ENCODE results near the gene SLC15A3.

Gene SLC15A3

DNA sequence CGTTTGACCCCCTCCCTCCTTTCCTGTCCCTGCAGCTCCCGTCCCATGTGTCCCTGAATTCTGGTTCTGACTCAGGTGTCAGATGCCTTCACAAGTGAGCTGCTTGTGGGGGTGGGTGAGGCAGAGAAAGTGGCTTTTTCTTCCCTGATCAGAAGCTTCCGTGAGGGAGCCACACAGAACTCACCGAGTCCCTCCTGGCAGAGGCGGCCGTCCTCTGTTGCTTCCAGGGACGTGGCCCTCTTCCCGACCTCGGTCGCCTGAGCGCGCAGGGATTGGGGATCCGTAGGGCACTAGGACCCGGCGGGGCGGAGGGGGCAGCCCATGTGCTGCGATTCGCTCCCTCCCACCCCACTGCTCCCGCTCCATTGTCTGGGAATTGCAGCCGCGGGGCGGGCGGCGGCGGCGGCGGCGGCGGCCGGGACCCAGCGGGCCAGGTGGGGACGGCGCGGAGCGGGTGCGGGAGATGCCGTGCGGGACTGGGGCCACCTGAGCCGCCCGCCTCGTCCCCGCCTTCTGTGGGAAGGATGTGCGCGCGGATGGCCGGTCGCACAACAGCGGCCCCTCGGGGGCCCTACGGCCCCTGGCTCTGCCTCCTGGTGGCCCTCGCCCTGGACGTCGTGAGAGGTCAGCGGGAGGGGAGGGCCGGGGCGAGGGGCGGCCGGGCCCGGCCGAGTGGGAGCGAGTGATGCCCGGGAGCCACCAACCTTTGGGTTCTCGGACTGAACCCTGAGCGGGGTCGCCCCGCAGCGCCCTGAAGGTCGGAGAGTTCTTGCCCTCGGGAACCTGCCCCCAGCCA lies 27.7 kb downstream of the SLC15A3 start, which contains the start of gene TMEM132A:
TMEM132A (plus strand) TSS at position 351 of the 796 bp plus-strand sequence; CDS start at position 525, 174 bp downstream.
- in situ Hi-C loops (cut with MboI; ENCODE audit: low sequenced_read_pairs, unreplicated experiment): no loop called here
- TF ChIP-seq, protein P1, sequence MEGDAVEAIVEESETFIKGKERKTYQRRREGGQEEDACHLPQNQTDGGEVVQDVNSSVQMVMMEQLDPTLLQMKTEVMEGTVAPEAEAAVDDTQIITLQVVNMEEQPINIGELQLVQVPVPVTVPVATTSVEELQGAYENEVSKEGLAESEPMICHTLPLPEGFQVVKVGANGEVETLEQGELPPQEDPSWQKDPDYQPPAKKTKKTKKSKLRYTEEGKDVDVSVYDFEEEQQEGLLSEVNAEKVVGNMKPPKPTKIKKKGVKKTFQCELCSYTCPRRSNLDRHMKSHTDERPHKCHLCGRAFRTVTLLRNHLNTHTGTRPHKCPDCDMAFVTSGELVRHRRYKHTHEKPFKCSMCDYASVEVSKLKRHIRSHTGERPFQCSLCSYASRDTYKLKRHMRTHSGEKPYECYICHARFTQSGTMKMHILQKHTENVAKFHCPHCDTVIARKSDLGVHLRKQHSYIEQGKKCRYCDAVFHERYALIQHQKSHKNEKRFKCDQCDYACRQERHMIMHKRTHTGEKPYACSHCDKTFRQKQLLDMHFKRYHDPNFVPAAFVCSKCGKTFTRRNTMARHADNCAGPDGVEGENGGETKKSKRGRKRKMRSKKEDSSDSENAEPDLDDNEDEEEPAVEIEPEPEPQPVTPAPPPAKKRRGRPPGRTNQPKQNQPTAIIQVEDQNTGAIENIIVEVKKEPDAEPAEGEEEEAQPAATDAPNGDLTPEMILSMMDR (IDR thresholded peaks at IDR 0.05; ENCODE audit: borderline replicate concordance, control extremely low read depth, extremely low read depth, insufficient read depth, missing control alignments): no peak
- DNase-seq (ENCODE audit: low spot score): peak; percentile 79

GRCh38 chr11:60923800-60924109 lies 28.2 kb downstream of the SLC15A3 start:
- DNase-seq (ENCODE audit: low spot score): peak; percentile 34
- TF ChIP-seq, protein P1 (IDR thresholded peaks at IDR 0.05; ENCODE audit: borderline replicate concordance, control extremely low read depth, extremely low read depth, insufficient read depth, missing control alignments): no peak
- in situ Hi-C loops (cut with MboI; ENCODE audit: low sequenced_read_pairs, unreplicated experiment): no loop called here

- in situ Hi-C loops (cut with MboI; ENCODE audit: low sequenced_read_pairs, unreplicated experiment): no loop called here
- DNase-seq (ENCODE audit: low spot score): no peak
- TF ChIP-seq, protein P1 (IDR thresholded peaks at IDR 0.05; ENCODE audit: borderline replicate concordance, control extremely low read depth, extremely low read depth, insufficient read depth, missing control alignments): no peak
Observed at GRCh38 chr11:60923326-60923725, 28.6 kb downstream of the SLC15A3 start.

- TF ChIP-seq, protein P1 (IDR thresholded peaks at IDR 0.05; ENCODE audit: borderline replicate concordance, control extremely low read depth, extremely low read depth, insufficient read depth, missing control alignments): no peak
- in situ Hi-C loops (cut with MboI; ENCODE audit: low sequenced_read_pairs, unreplicated experiment): no loop called here
- no peak for DNase-seq (ENCODE audit: low spot score)
Observed at GRCh38 chr11:60922906-60923305, 29.1 kb downstream of the SLC15A3 start.

GRCh38 chr11:60921777-60922335 lies 30.1 kb downstream of the SLC15A3 start:
- DNase-seq (ENCODE audit: low spot score): no peak
- TF ChIP-seq, protein P1 (IDR thresholded peaks at IDR 0.05; ENCODE audit: borderline replicate concordance, control extremely low read depth, extremely low read depth, insufficient read depth, missing control alignments): no peak
- in situ Hi-C loops (cut with MboI; ENCODE audit: low sequenced_read_pairs, unreplicated experiment): no loop called here

GRCh38 chr11:60921259-60921658 lies 30.7 kb downstream of the SLC15A3 start:
- TF ChIP-seq, protein P1 (IDR thresholded peaks at IDR 0.05; ENCODE audit: borderline replicate concordance, control extremely low read depth, extremely low read depth, insufficient read depth, missing control alignments): no peak
- in situ Hi-C loops (cut with MboI; ENCODE audit: low sequenced_read_pairs, unreplicated experiment): no loop called here
- DNase-seq (ENCODE audit: low spot score): no peak
